Mesothelial cell of epicardium (in vitro differentiated cells): ENCODE measurements around the gene NRARP. TPM values are rescaled to one million over a fixed set of nuclear protein-coding genes. Genes with fewer than 3 reads are reported as not detected.

Experiments used
- DNase-seq, 2 experiments: peaks; one replicate each; pipeline ENCODE4 v3.0.0; 2021; ENCODE audit warnings: low spot score in 2 of 2; ENCODE audit not compliant: unreplicated experiment in 2 of 2
- H3K27ac Mint-ChIP-seq: 2 replicates; pipeline ENCODE4 v1.8.0; 2021; ENCODE audit warnings: mixed read lengths
- H3K27me3 Mint-ChIP-seq: 2 replicates; pipeline ENCODE4 v1.8.0; 2021; ENCODE audit warnings: low read depth, mixed read lengths
- H3K36me3 Mint-ChIP-seq: 2 replicates; pipeline ENCODE4 v1.8.0; 2021; ENCODE audit warnings: mixed read lengths
- H3K4me1 Mint-ChIP-seq: 2 replicates; pipeline ENCODE4 v1.8.0; 2021; ENCODE audit warnings: mixed read lengths
- H3K4me3 Mint-ChIP-seq: 2 replicates; pipeline ENCODE4 v1.8.0; 2021; ENCODE audit warnings: mild to moderate bottlenecking, moderate library complexity, mixed read lengths
- H3K9me3 Mint-ChIP-seq: 2 replicates; pipeline ENCODE4 v1.8.0; 2021; ENCODE audit warnings: mixed read lengths
- total RNA-seq: library from RNA; stranded (reverse); gene quantifications from 3 replicates; pipeline ENCODE4 v1.2.1, GENCODE V29; 2021
- TF ChIP-seq, protein P1 (sequence below): fragments of 200-600 bp; sonication (generic); IDR thresholded peaks from one replicate; pipeline ENCODE4 v1.5.0; 2021; ENCODE audit warnings: antibody characterized with exemption; ENCODE audit not compliant: unreplicated experiment

The NRARP gene
- total RNA-seq, 1 donor from 2014 or later = 9.6 TPM

DNA sequence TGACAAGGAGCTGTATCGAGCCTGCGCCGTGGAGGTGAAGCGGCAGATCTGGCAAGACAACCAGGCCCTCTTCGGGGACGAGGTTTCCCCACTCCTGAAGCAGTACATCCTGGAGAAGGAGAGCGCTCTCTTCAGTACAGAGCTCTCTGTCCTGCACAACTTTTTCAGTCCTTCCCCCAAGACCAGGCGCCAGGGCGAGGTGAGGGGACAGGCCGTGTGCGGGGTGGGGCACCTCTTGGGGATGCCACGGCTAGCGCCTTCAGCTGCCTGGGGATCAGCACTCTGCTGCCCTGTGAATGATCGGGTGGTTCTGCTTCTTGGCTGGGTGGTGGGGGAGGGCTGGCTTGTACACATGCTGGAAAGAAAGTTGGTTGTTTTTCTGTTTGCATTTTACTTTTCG lies 45.2 kb downstream of the NRARP start:
- no peak overlapping the region for H3K27ac Mint-ChIP-seq
- DNase-seq = no peak
- no peaks in the 10 kb centered on the region for H3K27me3 Mint-ChIP-seq
- peaks cover 12% of the 10 kb centered on the region for H3K4me1 Mint-ChIP-seq
- H3K4me3 Mint-ChIP-seq = peak overlapping the region; percentile 89
- H3K9me3 Mint-ChIP-seq = no peaks in the 10 kb centered on the region
- peaks cover 5% of the 10 kb centered on the region for H3K36me3 Mint-ChIP-seq
- TF ChIP-seq, protein P1, sequence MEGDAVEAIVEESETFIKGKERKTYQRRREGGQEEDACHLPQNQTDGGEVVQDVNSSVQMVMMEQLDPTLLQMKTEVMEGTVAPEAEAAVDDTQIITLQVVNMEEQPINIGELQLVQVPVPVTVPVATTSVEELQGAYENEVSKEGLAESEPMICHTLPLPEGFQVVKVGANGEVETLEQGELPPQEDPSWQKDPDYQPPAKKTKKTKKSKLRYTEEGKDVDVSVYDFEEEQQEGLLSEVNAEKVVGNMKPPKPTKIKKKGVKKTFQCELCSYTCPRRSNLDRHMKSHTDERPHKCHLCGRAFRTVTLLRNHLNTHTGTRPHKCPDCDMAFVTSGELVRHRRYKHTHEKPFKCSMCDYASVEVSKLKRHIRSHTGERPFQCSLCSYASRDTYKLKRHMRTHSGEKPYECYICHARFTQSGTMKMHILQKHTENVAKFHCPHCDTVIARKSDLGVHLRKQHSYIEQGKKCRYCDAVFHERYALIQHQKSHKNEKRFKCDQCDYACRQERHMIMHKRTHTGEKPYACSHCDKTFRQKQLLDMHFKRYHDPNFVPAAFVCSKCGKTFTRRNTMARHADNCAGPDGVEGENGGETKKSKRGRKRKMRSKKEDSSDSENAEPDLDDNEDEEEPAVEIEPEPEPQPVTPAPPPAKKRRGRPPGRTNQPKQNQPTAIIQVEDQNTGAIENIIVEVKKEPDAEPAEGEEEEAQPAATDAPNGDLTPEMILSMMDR = no peak

- Mint-ChIP-seq H3K36me3 (no peaks in the 10 kb centered on the region), H3K27me3 (no peaks in the 10 kb centered on the region), H3K9me3 (no peaks in the 10 kb centered on the region), H3K27ac (no peak overlapping the region), H3K4me1 (peaks cover 12% of the 10 kb centered on the region), H3K4me3 (peak overlapping the region; percentile 89)
- TF ChIP-seq, protein P1 = no peak
- DNase-seq = no peak
These were observed 45.7 kb downstream of the NRARP start for GRCh38 chr9:137256362-137256761.

DNA sequence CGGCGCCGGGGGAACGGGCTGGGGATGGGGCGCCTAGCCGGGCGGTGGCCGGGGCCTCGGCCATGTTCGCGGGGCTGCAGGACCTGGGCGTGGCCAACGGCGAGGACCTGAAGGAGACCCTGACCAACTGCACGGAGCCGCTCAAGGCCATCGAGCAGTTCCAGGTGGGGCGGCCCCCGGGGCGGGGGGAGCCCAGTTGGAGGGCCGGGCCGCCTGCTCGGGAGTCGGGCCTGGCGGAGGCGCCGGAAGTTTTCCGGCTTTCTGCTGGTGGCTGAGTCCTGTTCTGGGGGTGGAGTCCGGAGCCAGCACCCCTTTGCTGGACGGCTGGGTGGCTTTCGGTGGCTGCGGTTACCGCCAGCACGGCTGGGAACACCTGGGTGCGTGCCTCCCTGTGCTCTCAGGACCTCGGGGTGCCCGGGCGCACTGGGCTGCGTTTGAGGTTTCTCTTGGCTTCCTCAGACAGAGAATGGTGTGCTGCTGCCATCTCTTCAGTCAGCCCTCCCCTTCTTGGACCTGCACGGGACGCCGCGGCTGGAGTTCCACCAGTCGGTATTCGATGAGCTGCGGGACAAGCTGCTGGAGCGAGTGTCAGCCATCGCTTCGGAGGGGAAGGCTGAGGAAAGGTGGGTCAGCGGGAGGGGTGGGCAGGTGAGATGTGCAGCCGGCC lies 46.5 kb downstream of the NRARP start:
- no peak overlapping the region for H3K27ac Mint-ChIP-seq
- H3K36me3 Mint-ChIP-seq = no peaks in the 10 kb centered on the region
- H3K27me3 Mint-ChIP-seq = no peaks in the 10 kb centered on the region
- H3K4me1 Mint-ChIP-seq = peaks cover 14% of the 10 kb centered on the region
- no peaks in the 10 kb centered on the region for H3K9me3 Mint-ChIP-seq
- H3K4me3 Mint-ChIP-seq = peak overlapping the region; percentile 89
- no peak for DNase-seq
- TF ChIP-seq, protein P1 = no peak

GRCh38 chr9:137254624-137255447 lies 47.2 kb downstream of the NRARP start, which contains the start of gene NELFB:
TSS of gene NELFB (plus strand) at chr9:137255327.
- peak; percentile 92 to 99 for DNase-seq
- TF ChIP-seq, protein P1 = no peak
- Mint-ChIP-seq H3K4me1 (peaks cover 14% of the 10 kb centered on the region), H3K27ac (peak within 1 kb of the TSS; percentile 51), H3K4me3 (peak within 1 kb of the TSS; percentile 89), H3K36me3 (no peaks in the 10 kb centered on the region), H3K27me3 (no peaks in the 10 kb centered on the region), H3K9me3 (no peaks in the 10 kb centered on the region)

DNA sequence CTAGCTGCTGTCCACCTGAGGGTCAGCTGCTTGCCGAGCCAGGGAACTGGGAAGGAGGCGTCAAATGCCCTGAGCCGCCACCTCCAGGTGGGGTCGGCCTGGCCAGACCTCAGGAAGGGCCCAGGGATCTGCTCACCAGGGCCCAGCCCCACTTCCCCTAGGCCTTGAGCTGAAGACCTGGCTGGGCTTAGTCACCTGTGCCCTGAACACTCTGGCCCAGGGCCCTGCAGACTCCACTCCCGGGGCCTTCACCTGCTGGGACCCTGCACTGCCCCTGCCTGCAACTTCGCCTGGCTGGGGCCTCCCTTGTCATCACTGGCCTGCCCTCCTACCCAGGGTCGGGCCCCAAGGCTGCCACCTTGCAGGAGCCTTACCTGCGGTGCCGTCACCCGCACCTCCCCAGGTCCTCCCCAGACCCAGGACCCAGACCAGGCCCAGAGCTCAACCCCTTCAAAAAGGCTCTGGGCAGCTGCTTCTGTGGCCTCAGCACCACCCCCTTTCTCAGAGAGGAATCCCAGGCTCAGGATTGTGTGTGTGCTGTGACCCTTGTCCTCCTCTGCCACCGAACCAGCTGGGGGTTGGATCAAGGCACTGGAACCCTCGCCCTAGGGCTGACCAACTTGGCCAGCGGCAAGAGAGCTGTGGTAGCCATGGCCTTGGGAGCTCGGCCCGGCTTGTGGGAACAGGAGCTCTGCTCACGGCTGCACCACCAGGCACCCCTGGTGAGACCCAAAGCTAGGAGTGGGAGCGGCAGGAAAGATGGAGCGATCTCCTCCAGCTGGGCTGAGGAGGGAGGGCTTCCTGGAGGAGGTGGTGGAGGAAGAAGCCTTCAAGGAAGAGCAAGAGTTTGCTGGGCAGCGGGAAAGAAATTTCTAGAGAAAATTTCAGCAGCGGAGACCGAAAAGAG lies 48.1 kb downstream of the NRARP start:
- no peaks in the 10 kb centered on the region for H3K9me3 Mint-ChIP-seq
- TF ChIP-seq, protein P1 = no peak
- peak overlapping the region; percentile 51 for H3K27ac Mint-ChIP-seq
- no peaks in the 10 kb centered on the region for H3K27me3 Mint-ChIP-seq
- DNase-seq = no peak
- no peaks in the 10 kb centered on the region for H3K36me3 Mint-ChIP-seq
- H3K4me3 Mint-ChIP-seq = peak overlapping the region; percentile 84
- peaks cover 14% of the 10 kb centered on the region for H3K4me1 Mint-ChIP-seq
